22Rv1 (cell line): ENCODE measurements around the gene DCAF12L2.

Experiments used
- ZFX ChIP-seq: fragments of 450-650 bp; IDR thresholded peaks from 2 replicates; pipeline ENCODE4 v1.6.1; 2017; ENCODE audit warnings: antibody characterized with exemption, borderline replicate concordance
- TF ChIP-seq, protein P1 (sequence below): fragments of 450-650 bp; IDR thresholded peaks from 2 replicates; pipeline ENCODE4 v1.5.1; 2017; ENCODE audit warnings: mild to moderate bottlenecking

DNA sequence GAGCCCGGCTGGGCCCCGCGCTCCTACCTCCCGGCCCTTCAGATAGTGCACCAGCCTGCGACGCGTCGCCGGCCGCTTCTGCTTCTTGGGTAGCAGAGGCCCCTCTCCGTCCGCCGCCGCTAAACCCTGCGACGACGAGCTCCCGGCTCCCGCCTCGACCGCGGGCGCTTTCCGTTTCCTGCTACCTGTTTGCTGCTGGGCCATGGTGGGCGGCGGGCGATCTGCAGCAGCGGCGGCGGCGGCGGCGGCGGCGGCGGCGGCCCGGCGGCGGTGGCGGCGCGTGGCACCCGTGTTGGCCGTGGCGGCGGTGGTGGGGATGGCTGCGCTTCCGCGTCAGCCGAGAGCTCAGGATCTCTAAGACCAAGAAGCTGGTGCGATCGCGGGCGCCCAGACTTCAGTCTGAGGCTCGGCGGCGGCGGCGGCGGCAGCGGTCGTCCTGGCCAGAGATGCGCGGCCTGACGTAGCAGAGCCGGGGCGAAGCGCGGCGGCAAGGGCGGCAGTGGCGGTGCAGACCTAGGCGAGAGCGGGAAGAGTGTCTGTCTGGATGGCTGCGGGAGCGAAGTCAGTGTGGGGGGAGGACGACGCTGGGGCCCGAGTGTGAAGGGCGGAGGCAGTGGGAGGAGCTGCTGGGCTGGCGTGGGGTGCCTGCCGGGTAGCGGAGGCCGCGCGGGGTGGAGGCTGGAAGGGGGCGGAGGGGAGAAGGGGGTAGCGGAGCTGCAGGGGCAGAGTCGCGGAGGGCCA, at the start of gene DCAF12L2:
- TF ChIP-seq, protein P1, sequence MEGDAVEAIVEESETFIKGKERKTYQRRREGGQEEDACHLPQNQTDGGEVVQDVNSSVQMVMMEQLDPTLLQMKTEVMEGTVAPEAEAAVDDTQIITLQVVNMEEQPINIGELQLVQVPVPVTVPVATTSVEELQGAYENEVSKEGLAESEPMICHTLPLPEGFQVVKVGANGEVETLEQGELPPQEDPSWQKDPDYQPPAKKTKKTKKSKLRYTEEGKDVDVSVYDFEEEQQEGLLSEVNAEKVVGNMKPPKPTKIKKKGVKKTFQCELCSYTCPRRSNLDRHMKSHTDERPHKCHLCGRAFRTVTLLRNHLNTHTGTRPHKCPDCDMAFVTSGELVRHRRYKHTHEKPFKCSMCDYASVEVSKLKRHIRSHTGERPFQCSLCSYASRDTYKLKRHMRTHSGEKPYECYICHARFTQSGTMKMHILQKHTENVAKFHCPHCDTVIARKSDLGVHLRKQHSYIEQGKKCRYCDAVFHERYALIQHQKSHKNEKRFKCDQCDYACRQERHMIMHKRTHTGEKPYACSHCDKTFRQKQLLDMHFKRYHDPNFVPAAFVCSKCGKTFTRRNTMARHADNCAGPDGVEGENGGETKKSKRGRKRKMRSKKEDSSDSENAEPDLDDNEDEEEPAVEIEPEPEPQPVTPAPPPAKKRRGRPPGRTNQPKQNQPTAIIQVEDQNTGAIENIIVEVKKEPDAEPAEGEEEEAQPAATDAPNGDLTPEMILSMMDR, result no peak
- TF ChIP-seq ZFX, result no peak
